ENCODE data around the gene ZSWIM9. TPM values are rescaled to one million over a fixed set of nuclear protein-coding genes. Genes with fewer than 3 reads are reported as not detected.
"Not testable (repeated sequence)": the region's sequence is repeated elsewhere in the genome, so short reads cannot be mapped to it uniquely, and the experiment has no call there.

The ZSWIM9 gene
- total RNA-seq, 1 donor from 2014 or later = 8.8 TPM

DNA sequence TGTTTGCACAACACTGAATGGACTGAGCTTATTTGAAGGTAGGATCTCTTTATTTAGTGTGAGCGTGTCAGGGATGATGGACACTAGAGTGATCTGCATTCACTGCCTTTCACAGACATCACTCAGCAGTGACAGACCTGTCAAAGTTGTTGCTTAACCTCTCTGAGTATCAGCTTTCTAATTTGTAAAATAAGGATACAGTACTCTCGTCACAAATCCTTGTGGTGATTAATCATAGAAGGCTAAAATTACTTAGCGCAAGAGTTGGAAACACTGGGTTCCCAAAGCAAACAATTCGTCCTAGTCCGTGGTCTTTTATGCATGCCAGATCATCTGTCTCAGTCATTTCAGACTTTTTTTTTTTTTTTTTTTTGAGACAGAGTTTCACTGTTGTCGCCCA, 68.6 kb downstream of the ZSWIM9 start:
- no peak for TF ChIP-seq CTCF (IDR thresholded peaks at IDR 0.05; ENCODE audit: unreplicated experiment)
- Mint-ChIP-seq H3K36me3 (ENCODE audit: low read depth, unreplicated experiment) (peaks cover 54% of the 10 kb centered on the region), H3K4me3 (ENCODE audit: unreplicated experiment) (no peak overlapping the region)

DNA sequence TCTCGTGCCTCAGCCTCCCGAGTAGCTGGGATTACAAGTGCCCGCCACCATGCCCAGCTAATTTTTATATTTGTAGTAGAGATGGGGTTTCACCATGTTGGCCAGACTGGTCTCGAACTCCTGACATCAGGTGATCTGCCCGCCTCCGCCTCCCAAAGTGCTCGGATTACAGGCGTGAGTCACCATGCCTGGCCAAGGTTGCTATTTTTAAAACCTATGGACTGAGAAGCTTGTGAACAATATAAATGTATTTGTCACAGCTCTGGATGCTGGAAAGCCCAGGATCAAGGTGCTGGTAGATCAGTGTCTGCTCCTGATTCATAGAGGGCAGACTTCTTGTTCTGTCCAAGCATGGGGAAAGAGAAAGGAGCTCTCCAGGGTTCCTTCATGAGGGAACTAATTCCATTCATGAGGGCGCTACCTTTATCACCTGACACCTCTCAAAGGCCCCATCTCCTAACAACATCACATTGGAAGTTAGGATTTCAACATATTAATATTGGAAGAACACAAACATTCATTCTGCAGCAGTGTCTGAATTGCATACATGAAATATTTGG, 69.2 kb downstream of the ZSWIM9 start:
- H3K4me3 Mint-ChIP-seq (ENCODE audit: unreplicated experiment) = peak overlapping the region; percentile 63
- H3K36me3 Mint-ChIP-seq (ENCODE audit: low read depth, unreplicated experiment) = peaks cover 49% of the 10 kb centered on the region
- H3K4me1 Mint-ChIP-seq (ENCODE audit: unreplicated experiment) = peaks cover 25% of the 10 kb centered on the region
- no peak overlapping the region for H3K27ac Mint-ChIP-seq (ENCODE audit: unreplicated experiment)
- no peak for TF ChIP-seq CTCF (IDR thresholded peaks at IDR 0.05; ENCODE audit: unreplicated experiment)
- no peak for DNase-seq (ENCODE audit: low spot score)
- H3K9me3 Mint-ChIP-seq (ENCODE audit: unreplicated experiment) = no peaks in the 10 kb centered on the region
- peaks cover 2% of the 10 kb centered on the region for H3K27me3 Mint-ChIP-seq (ENCODE audit: unreplicated experiment)

More for the DNA sequence above, 68.6 kb downstream of the ZSWIM9 start:
- Mint-ChIP-seq H3K4me1 (ENCODE audit: unreplicated experiment) (peaks cover 19% of the 10 kb centered on the region), H3K27me3 (ENCODE audit: unreplicated experiment) (peaks cover 2% of the 10 kb centered on the region), H3K9me3 (ENCODE audit: unreplicated experiment) (no peaks in the 10 kb centered on the region), H3K27ac (ENCODE audit: unreplicated experiment) (no peak overlapping the region)
- DNase-seq (ENCODE audit: low spot score) = no peak

GRCh38 chr19:48241771-48242170, 71.3 kb downstream of the ZSWIM9 start:
- H3K27me3 Mint-ChIP-seq (ENCODE audit: unreplicated experiment); H3K9me3 Mint-ChIP-seq (ENCODE audit: unreplicated experiment); DNase-seq (ENCODE audit: low spot score): not testable (repeated sequence)
- Mint-ChIP-seq H3K36me3 (ENCODE audit: low read depth, unreplicated experiment) (peaks cover 50% of the 10 kb centered on the region), H3K4me1 (ENCODE audit: unreplicated experiment) (peaks cover 42% of the 10 kb centered on the region), H3K27ac (ENCODE audit: unreplicated experiment) (peak overlapping the region; percentile 2), H3K4me3 (ENCODE audit: unreplicated experiment) (peak overlapping the region; percentile 50)

DNA sequence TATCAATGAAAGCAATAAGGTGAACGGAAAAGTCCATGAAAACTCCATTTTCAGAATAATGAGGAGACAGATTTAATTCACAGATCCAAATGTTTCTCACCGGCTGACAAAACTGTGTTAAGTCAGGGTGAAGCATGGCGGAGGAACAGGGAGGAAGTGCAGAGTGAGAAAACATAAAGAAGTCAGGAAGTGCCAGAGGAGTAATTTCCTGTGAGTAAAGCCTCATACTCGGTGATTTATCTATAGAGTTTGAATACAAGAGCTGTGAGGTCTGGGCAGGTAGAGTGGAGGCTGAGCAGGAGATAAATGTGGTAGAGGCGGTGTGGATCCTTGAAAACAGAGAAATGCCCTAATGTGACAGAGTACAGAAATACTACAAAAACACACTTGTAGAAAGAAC, 73.8 kb downstream of the ZSWIM9 start:
- TF ChIP-seq CTCF (IDR thresholded peaks at IDR 0.05; ENCODE audit: unreplicated experiment) = no peak
- DNase-seq (ENCODE audit: low spot score) = no peak
- Mint-ChIP-seq H3K4me3 (ENCODE audit: unreplicated experiment) (peak overlapping the region; percentile 72), H3K36me3 (ENCODE audit: low read depth, unreplicated experiment) (peaks cover 43% of the 10 kb centered on the region), H3K27ac (ENCODE audit: unreplicated experiment) (peak overlapping the region; percentile 98), H3K9me3 (ENCODE audit: unreplicated experiment) (no peaks in the 10 kb centered on the region), H3K4me1 (ENCODE audit: unreplicated experiment) (peaks cover 57% of the 10 kb centered on the region), H3K27me3 (ENCODE audit: unreplicated experiment) (peaks cover 2% of the 10 kb centered on the region)

GRCh38 chr19:48246101-48246500, 75.6 kb downstream of the ZSWIM9 start:
- Mint-ChIP-seq H3K4me3 (ENCODE audit: unreplicated experiment) (peak overlapping the region; percentile 61), H3K27ac (ENCODE audit: unreplicated experiment) (peak overlapping the region; percentile 85), H3K9me3 (ENCODE audit: unreplicated experiment) (no peaks in the 10 kb centered on the region), H3K36me3 (ENCODE audit: low read depth, unreplicated experiment) (peaks cover 35% of the 10 kb centered on the region), H3K4me1 (ENCODE audit: unreplicated experiment) (peaks cover 71% of the 10 kb centered on the region), H3K27me3 (ENCODE audit: unreplicated experiment) (no peaks in the 10 kb centered on the region)
- no peak for DNase-seq (ENCODE audit: low spot score)
- no peak for TF ChIP-seq CTCF (IDR thresholded peaks at IDR 0.05; ENCODE audit: unreplicated experiment)

Measured in endothelial cell (in vitro differentiated cells).